ENCODE measurements around the gene NEDD9. TPM values are rescaled to one million over a fixed set of nuclear protein-coding genes. Genes with fewer than 3 reads are reported as not detected.

Gene NEDD9
- total and polyA plus RNA-seq, 2 of the 13 experiments (the other 11 are each of a cell fraction or from before 2014, with no cell fraction given): 27.1 to 389 TPM

DNA sequence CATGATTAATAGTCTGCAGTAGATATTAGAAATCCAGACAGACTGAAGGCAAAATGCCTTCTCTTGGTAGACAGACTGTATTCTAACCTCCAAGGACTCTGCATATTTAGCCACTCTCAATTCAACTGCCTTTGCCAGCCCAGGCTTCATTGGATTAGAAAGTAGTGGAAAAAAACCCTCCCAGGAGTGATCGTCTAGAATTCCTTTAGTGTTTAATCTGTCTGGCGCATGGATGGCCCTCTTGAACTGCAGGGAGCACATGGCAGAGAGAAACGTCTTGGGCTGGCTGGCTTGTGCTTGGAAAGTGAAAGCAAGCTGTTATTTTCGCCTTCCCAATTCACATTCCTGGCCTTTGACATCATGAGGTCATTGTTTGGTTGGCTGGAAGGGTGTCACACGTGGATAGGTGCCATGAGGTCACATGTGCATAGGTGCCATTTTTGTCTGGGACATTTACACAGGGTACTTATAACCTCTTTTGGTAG is 30.9 kb upstream of the NEDD9 start (continued):
- TF ChIP-seq, protein P1, sequence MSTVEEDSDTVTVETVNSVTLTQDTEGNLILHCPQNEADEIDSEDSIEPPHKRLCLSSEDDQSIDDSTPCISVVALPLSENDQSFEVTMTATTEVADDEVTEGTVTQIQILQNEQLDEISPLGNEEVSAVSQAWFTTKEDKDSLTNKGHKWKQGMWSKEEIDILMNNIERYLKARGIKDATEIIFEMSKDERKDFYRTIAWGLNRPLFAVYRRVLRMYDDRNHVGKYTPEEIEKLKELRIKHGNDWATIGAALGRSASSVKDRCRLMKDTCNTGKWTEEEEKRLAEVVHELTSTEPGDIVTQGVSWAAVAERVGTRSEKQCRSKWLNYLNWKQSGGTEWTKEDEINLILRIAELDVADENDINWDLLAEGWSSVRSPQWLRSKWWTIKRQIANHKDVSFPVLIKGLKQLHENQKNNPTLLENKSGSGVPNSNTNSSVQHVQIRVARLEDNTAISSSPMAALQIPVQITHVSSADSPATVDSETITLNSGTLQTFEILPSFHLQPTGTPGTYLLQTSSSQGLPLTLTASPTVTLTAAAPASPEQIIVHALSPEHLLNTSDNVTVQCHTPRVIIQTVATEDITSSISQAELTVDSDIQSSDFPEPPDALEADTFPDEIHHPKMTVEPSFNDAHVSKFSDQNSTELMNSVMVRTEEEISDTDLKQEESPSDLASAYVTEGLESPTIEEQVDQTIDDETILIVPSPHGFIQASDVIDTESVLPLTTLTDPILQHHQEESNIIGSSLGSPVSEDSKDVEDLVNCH (CRISPR knock-in tag; IDR thresholded peaks at IDR 0.05): no peak
- TF ChIP-seq ZBTB21 (CRISPR knock-in tag; IDR thresholded peaks at IDR 0.05) (peak; percentile 32; the same call in 1 of the 2 replicates), ZNF30 (CRISPR knock-in tag; IDR thresholded peaks at IDR 0.05) (no peak), ZEB1 (IDR thresholded peaks at IDR 0.05; ENCODE audit: insufficient replicate concordance, low read depth) (no peak), HMG20A (CRISPR knock-in tag; IDR thresholded peaks at IDR 0.05; ENCODE audit: borderline replicate concordance) (no peak), RBM22 (optimal IDR thresholded peaks at IDR 0.05; ENCODE audit: low read length) (no peak), POLR2A (IDR thresholded peaks at IDR 0.05; ENCODE audit: insufficient read depth in 1 of 2, low read depth in 2 of 2, low read length in 2 of 2) (no peak), GATAD1 (CRISPR knock-in tag; IDR thresholded peaks at IDR 0.05) (no peak), NPAS2 (CRISPR knock-in tag; IDR thresholded peaks at IDR 0.05; ENCODE audit: borderline replicate concordance) (no peak), POGZ (CRISPR knock-in tag; IDR thresholded peaks at IDR 0.05) (peak; percentile 68)
- TF ChIP-seq, protein P2, sequence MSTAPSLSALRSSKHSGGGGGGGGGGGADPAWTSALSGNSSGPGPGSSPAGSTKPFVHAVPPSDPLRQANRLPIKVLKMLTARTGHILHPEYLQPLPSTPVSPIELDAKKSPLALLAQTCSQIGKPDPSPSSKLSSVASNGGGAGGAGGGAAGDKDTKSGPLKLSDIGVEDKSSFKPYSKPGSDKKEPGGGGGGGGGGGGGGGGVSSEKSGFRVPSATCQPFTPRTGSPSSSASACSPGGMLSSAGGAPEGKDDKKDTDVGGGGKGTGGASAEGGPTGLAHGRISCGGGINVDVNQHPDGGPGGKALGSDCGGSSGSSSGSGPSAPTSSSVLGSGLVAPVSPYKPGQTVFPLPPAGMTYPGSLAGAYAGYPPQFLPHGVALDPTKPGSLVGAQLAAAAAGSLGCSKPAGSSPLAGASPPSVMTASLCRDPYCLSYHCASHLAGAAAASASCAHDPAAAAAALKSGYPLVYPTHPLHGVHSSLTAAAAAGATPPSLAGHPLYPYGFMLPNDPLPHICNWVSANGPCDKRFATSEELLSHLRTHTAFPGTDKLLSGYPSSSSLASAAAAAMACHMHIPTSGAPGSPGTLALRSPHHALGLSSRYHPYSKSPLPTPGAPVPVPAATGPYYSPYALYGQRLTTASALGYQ (CRISPR knock-in tag; IDR thresholded peaks at IDR 0.05): no peak
- TF ChIP-seq, protein P3, sequence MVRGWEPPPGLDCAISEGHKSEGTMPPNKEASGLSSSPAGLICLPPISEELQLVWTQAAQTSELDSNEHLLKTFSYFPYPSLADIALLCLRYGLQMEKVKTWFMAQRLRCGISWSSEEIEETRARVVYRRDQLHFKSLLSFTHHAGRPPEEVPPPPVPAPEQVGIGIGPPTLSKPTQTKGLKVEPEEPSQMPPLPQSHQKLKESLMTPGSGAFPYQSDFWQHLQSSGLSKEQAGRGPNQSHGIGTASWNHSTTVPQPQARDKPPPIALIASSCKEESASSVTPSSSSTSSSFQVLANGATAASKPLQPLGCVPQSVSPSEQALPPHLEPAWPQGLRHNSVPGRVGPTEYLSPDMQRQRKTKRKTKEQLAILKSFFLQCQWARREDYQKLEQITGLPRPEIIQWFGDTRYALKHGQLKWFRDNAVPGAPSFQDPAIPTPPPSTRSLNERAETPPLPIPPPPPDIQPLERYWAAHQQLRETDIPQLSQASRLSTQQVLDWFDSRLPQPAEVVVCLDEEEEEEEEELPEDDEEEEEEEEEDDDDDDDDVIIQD (CRISPR knock-in tag; IDR thresholded peaks at IDR 0.05; ENCODE audit: low read depth): peak; percentile 91
- TF ChIP-seq, protein P4, sequence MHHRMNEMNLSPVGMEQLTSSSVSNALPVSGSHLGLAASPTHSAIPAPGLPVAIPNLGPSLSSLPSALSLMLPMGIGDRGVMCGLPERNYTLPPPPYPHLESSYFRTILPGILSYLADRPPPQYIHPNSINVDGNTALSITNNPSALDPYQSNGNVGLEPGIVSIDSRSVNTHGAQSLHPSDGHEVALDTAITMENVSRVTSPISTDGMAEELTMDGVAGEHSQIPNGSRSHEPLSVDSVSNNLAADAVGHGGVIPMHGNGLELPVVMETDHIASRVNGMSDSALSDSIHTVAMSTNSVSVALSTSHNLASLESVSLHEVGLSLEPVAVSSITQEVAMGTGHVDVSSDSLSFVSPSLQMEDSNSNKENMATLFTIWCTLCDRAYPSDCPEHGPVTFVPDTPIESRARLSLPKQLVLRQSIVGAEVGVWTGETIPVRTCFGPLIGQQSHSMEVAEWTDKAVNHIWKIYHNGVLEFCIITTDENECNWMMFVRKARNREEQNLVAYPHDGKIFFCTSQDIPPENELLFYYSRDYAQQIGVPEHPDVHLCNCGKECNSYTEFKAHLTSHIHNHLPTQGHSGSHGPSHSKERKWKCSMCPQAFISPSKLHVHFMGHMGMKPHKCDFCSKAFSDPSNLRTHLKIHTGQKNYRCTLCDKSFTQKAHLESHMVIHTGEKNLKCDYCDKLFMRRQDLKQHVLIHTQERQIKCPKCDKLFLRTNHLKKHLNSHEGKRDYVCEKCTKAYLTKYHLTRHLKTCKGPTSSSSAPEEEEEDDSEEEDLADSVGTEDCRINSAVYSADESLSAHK (CRISPR knock-in tag; IDR thresholded peaks at IDR 0.05; ENCODE audit: borderline replicate concordance): no peak
- TF ChIP-seq, protein P5, sequence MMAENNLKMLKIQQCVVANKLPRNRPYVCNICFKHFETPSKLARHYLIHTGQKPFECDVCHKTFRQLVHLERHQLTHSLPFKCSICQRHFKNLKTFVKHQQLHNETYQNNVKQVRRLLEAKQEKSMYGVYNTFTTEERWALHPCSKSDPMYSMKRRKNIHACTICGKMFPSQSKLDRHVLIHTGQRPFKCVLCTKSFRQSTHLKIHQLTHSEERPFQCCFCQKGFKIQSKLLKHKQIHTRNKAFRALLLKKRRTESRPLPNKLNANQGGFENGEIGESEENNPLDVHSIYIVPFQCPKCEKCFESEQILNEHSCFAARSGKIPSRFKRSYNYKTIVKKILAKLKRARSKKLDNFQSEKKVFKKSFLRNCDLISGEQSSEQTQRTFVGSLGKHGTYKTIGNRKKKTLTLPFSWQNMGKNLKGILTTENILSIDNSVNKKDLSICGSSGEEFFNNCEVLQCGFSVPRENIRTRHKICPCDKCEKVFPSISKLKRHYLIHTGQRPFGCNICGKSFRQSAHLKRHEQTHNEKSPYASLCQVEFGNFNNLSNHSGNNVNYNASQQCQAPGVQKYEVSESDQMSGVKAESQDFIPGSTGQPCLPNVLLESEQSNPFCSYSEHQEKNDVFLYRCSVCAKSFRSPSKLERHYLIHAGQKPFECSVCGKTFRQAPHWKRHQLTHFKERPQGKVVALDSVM (CRISPR knock-in tag; IDR thresholded peaks at IDR 0.05): no peak
- TF ChIP-seq, protein P6, sequence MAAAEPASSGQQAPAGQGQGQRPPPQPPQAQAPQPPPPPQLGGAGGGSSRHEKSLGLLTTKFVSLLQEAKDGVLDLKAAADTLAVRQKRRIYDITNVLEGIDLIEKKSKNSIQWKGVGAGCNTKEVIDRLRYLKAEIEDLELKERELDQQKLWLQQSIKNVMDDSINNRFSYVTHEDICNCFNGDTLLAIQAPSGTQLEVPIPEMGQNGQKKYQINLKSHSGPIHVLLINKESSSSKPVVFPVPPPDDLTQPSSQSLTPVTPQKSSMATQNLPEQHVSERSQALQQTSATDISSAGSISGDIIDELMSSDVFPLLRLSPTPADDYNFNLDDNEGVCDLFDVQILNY (CRISPR knock-in tag; conservative IDR thresholded peaks at IDR 0.05): no peak

Data from HepG2 (cell line).